Activated CD8-positive, alpha-beta T cell treated with anti-CD3 and anti-CD28 coated beads for 36 hours (primary cell): ENCODE measurements around the gene ELFN2. TPM values are rescaled to one million over a fixed set of nuclear protein-coding genes. Genes with fewer than 3 reads are reported as not detected.

Experiments
- ATAC-seq: fragments of 200-7000 bp; cut with Tn5 transposase; one replicate; pipeline ENCODE4 v1.10.0; 2021; ENCODE audit warnings: mild to moderate bottlenecking, moderate library complexity
- CTCF ChIA-PET: fragments of 350-600 bp; sonication (Branson Sonifier 250); formaldehyde crosslinking; loops from one replicate; lab custom pipeline; 2021; ENCODE audit warnings: antibody characterized with exemption; lab: Charles Lee
- POLR2A ChIA-PET: fragments of 350-600 bp; sonication (Branson Sonifier 250); formaldehyde crosslinking; loops from one replicate; lab custom pipeline; 2021; ENCODE audit warnings: antibody characterized with exemption; lab: Charles Lee
- DNase-seq: peaks from one replicate; pipeline ENCODE4 v3.0.0-alpha.2; 2020
- H3K27ac Mint-ChIP-seq: one replicate; pipeline ENCODE4 v1.8.0; 2021; ENCODE audit warnings: mild to moderate bottlenecking, mixed read lengths
- H3K27me3 Mint-ChIP-seq: one replicate; pipeline ENCODE4 v1.8.0; 2021; ENCODE audit warnings: mixed read lengths
- H3K36me3 Mint-ChIP-seq: one replicate; pipeline ENCODE4 v1.8.0; 2021; ENCODE audit warnings: low read depth, mixed read lengths
- H3K4me1 Mint-ChIP-seq: one replicate; pipeline ENCODE4 v1.8.0; 2021; ENCODE audit warnings: low read depth, mixed read lengths
- H3K4me3 Mint-ChIP-seq: one replicate; pipeline ENCODE4 v1.8.0; 2021; ENCODE audit warnings: mild to moderate bottlenecking, moderate library complexity, mixed read lengths
- H3K9me3 Mint-ChIP-seq: one replicate; pipeline ENCODE4 v1.8.0; 2021; ENCODE audit warnings: mixed read lengths
- CTCF ChIP-seq: fragments of 200-600 bp; IDR thresholded peaks from one replicate; pipeline ENCODE4 v1.8.0; 2022; ENCODE audit warnings: antibody characterized with exemption, mild to moderate bottlenecking
- intact Hi-C: fragments of 100-400 bp; cut with micrococcal nuclease; formaldehyde crosslinking; loops from one replicate; pipeline ENCODE4 v1.10.0; 2022
- total RNA-seq, 2 experiments: library from RNA; stranded (reverse); gene quantifications; one replicate each; pipeline ENCODE4 v1.2.3, GENCODE V29; 2021

The ELFN2 gene
- total RNA-seq, 2 experiments from 2014 or later = 0.51 to 0.52 TPM

GRCh38 chr22:37343348-37343747 lies 83.9 kb downstream of the ELFN2 start:
- Mint-ChIP-seq H3K4me3 (no peak overlapping the region), H3K27me3 (no peaks in the 10 kb centered on the region), H3K36me3 (no peaks in the 10 kb centered on the region), H3K4me1 (peaks cover 7% of the 10 kb centered on the region), H3K27ac (no peak overlapping the region), H3K9me3 (no peaks in the 10 kb centered on the region)
- intact Hi-C loops = no loop called here
- no peak for TF ChIP-seq CTCF
- CTCF ChIA-PET = interaction anchor here (1.4 kb wide), 1 partner anchor 27 kb away, joined by 3 read pairs; no protein-coding TSS in a partner anchor
- no peak for ATAC-seq
- no peak for DNase-seq
- POLR2A ChIA-PET = no interaction called here

GRCh38 chr22:37342065-37342464 lies 85.2 kb downstream of the ELFN2 start:
- Mint-ChIP-seq H3K36me3 (no peaks in the 10 kb centered on the region), H3K4me3 (no peak overlapping the region), H3K4me1 (peaks cover 7% of the 10 kb centered on the region), H3K9me3 (no peaks in the 10 kb centered on the region), H3K27me3 (no peaks in the 10 kb centered on the region), H3K27ac (no peak overlapping the region)
- ChIA-PET CTCF (interaction anchor here (1.4 kb wide), 1 partner anchor 26 kb away, joined by 3 read pairs; no protein-coding TSS in a partner anchor), POLR2A (no interaction called here)
- intact Hi-C loops = no loop called here
- no peak for TF ChIP-seq CTCF
- ATAC-seq = no peak
- DNase-seq = no peak

- CTCF ChIA-PET = interaction anchor here (0.6 to 1.5 kb wide), 3 partner anchors 23 to 208 kb away, joined by 3 to 4 read pairs (median 3); no protein-coding TSS in a partner anchor
- no peak for ATAC-seq
- no peaks in the 10 kb centered on the region for H3K36me3 Mint-ChIP-seq
- no peak overlapping the region for H3K27ac Mint-ChIP-seq
- H3K9me3 Mint-ChIP-seq = no peaks in the 10 kb centered on the region
- H3K4me1 Mint-ChIP-seq = peaks cover 7% of the 10 kb centered on the region
- POLR2A ChIA-PET = interaction anchor here (0.8 kb wide), 1 partner anchor 26 kb away, joined by 3 read pairs; no protein-coding TSS in a partner anchor
- TF ChIP-seq CTCF = no peak
- peaks cover 4% of the 10 kb centered on the region for H3K27me3 Mint-ChIP-seq
- DNase-seq = no peak
- H3K4me3 Mint-ChIP-seq = no peak overlapping the region
- intact Hi-C loops = no loop called here
These were observed 86.7 kb downstream of the ELFN2 start for GRCh38 chr22:37340331-37341262.

- intact Hi-C loops = no loop called here
- no peak overlapping the region for H3K27ac Mint-ChIP-seq
- H3K4me3 Mint-ChIP-seq = no peak overlapping the region
- peaks cover 17% of the 10 kb centered on the region for H3K4me1 Mint-ChIP-seq
- ATAC-seq (no peak), DNase-seq (no peak)
- no peak for TF ChIP-seq CTCF
- ChIA-PET CTCF (no interaction called here), POLR2A (no interaction called here)
- H3K36me3 Mint-ChIP-seq = no peaks in the 10 kb centered on the region
- H3K9me3 Mint-ChIP-seq = no peaks in the 10 kb centered on the region
- peaks cover 19% of the 10 kb centered on the region for H3K27me3 Mint-ChIP-seq
These were observed 88.6 kb downstream of the ELFN2 start for GRCh38 chr22:37338539-37339246.
